ENCODE data around the gene DNAJC5G.

Gene DNAJC5G

DNA sequence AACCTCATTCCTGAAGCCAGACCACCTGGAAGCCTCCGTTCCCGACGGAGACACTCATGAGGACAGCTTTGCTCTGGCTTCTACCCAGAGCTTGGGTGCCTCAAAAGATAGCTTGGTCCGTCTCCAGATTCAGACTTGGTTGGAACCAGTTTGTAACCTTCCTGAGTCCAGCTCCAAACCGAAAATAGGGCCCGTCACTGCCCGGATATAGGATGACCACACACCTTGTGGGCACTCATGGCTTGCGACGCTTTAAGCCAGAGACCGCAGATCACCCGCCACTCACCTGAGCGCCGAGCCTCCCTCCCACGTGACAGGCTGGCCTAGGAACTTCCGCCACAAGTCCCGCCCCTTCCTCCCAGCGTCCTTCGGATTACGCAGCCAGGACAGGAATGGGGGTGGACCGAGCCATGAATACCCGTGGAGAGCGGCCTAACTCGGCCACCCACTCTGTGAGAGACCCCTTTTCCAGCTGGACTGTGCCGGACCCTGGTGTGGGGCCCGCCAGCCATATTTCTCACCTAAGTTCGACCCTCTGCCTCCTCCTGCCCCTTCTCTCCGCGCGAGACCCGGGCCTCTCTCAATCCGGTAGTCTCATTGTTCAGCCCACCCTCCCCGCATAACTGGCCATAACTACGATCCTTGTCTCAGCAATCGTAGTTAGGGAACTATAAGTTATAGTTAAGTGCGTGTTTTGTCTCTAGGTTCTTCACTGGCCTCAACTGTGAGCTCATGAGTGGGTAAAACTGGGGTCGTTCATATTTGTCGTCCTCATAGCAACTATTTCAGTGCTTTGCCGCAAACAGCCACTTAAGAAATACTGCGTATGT, 47.7 kb downstream of the DNAJC5G start, which contains the start of gene MPV17:
Gene MPV17 (minus strand): TSS at position 332 of the 830 bp plus-strand sequence. CDS start 580 bp downstream, outside the sequence.
- TF ChIP-seq, protein P1, sequence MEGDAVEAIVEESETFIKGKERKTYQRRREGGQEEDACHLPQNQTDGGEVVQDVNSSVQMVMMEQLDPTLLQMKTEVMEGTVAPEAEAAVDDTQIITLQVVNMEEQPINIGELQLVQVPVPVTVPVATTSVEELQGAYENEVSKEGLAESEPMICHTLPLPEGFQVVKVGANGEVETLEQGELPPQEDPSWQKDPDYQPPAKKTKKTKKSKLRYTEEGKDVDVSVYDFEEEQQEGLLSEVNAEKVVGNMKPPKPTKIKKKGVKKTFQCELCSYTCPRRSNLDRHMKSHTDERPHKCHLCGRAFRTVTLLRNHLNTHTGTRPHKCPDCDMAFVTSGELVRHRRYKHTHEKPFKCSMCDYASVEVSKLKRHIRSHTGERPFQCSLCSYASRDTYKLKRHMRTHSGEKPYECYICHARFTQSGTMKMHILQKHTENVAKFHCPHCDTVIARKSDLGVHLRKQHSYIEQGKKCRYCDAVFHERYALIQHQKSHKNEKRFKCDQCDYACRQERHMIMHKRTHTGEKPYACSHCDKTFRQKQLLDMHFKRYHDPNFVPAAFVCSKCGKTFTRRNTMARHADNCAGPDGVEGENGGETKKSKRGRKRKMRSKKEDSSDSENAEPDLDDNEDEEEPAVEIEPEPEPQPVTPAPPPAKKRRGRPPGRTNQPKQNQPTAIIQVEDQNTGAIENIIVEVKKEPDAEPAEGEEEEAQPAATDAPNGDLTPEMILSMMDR (IDR thresholded peaks at IDR 0.05; ENCODE audit: low read depth, low read length): no peak
- H3K4me3 ChIP-seq (ENCODE audit: low read depth, low read length): peak within 1 kb of the TSS; percentile 85

DNA sequence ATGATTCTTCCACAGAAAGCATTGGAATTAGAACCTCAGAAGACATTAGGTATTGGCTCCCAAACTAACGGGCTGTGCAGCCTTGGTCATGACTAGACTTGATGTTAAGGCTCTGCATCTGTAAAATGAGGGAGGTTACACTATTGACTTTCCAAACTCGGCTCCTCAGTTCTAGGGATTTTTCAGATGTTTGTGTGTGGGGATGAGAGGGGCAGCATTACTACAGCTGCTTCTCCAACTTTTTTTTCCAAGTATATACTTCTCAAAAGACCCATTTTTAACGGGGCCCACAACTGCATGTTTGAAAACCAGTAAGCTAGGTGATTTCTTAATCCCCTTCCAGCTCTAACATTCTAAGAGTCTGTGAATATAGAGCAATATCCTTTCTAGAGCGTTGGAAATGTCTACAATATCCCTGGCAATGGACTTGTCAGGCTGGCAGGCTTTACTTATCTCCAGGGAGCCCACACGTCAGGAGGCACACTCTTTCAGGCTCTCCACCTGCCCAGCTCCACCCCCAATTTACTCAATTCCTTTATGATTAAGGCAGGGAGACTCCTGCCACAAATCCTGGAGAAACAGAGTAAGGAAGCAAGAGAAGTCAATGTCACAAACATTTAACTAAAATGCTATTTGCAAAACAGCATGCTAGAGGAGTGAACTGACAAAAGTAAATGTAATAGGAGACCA, 48.5 kb downstream of the DNAJC5G start:
- peak overlapping the region; percentile 85 for H3K4me3 ChIP-seq (ENCODE audit: low read depth, low read length)
- TF ChIP-seq, protein P1 (IDR thresholded peaks at IDR 0.05; ENCODE audit: low read depth, low read length): no peak

- no peak overlapping the region for H3K4me3 ChIP-seq (ENCODE audit: low read depth, low read length)
- TF ChIP-seq, protein P1 (IDR thresholded peaks at IDR 0.05; ENCODE audit: low read depth, low read length): no peak
These were observed 49.5 kb downstream of the DNAJC5G start for GRCh38 chr2:27324720-27325119.

Measured in WI38 (cell line).